Neutrophil (primary cell): ENCODE results near the gene RABL3.

Source experiments
- H3K27ac ChIP-seq: fragments of 200-600 bp; sonication (generic); 2 replicates; pipeline ENCODE4 v1.5.1; 2016; ENCODE audit warnings: mild to moderate bottlenecking, moderate library complexity
- H3K27me3 ChIP-seq: fragments of 200-600 bp; sonication (generic); 2 replicates; pipeline ENCODE4 v1.6.0; 2016; ENCODE audit warnings: mild to moderate bottlenecking
- H3K36me3 ChIP-seq: fragments of 200-600 bp; sonication (generic); 2 replicates; pipeline ENCODE4 v1.5.1; 2017
- H3K4me1 ChIP-seq, 2 experiments: fragments of 200-600 bp in 1 of 2; sonication (generic) in 1 of 2; 1 replicate in 1 of 2; 2 replicates in 1 of 2; pipeline versions ENCODE4 v1.5.1 to v1.6.1; 2013 to 2016; ENCODE audit warnings: low read depth in 1 of 2, low read length in 1 of 2, mild to moderate bottlenecking in 1 of 2, moderate library complexity in 1 of 2; ENCODE audit not compliant: control insufficient read depth in 1 of 2, insufficient read depth in 1 of 2
- H3K4me3 ChIP-seq, 2 experiments: fragments of 200-600 bp in 1 of 2; sonication (generic) in 1 of 2; 1 replicate in 1 of 2; 2 replicates in 1 of 2; pipeline ENCODE4 v1.5.1; 2013 to 2016; ENCODE audit warnings: low read depth in 1 of 2, low read length in 1 of 2, mild to moderate bottlenecking in 1 of 2, moderate library complexity in 1 of 2
- H3K9me3 ChIP-seq: fragments of 200-600 bp; sonication (generic); 2 replicates; pipeline ENCODE4 v1.5.1; 2016
- CTCF ChIP-seq: fragments of 200-600 bp; sonication (generic); IDR thresholded peaks from 2 replicates; pipeline ENCODE4 v1.5.1; 2016; ENCODE audit warnings: antibody characterized with exemption

Gene RABL3

GRCh38 chr3:120682095-120682681 is 60.1 kb downstream of the RABL3 start, which contains the start of gene HGD:
TSS of gene HGD (minus strand) at chr3:120682239. CDS start at chr3:120682111, 128 bp downstream.
- Histone ChIP-seq H3K27me3 (no peaks in the 10 kb centered on the region), H3K4me1 (peaks cover 3 to 9% of the 10 kb centered on the region in 2 experiments), H3K36me3 (no peaks in the 10 kb centered on the region), H3K4me3 (no peak within 1 kb of the TSS), H3K27ac (no peak within 1 kb of the TSS), H3K9me3 (no peaks in the 10 kb centered on the region)
- no peak for TF ChIP-seq CTCF

- H3K27me3 ChIP-seq = no peaks in the 10 kb centered on the region
- no peaks in the 10 kb centered on the region for H3K36me3 ChIP-seq
- H3K27ac ChIP-seq = no peak overlapping the region
- no peaks in the 10 kb centered on the region for H3K9me3 ChIP-seq
- no peak for TF ChIP-seq CTCF
- H3K4me1 ChIP-seq = peaks cover 3 to 9% of the 10 kb centered on the region in 2 experiments
- no peak overlapping the region for H3K4me3 ChIP-seq
Measured at GRCh38 chr3:120681506-120682038, 60.7 kb downstream of the RABL3 start.

GRCh38 chr3:120681018-120681417 is 61.3 kb downstream of the RABL3 start:
- Histone ChIP-seq H3K9me3 (no peaks in the 10 kb centered on the region), H3K27ac (no peak overlapping the region), H3K4me3 (no peak overlapping the region), H3K4me1 (peaks cover 3 to 9% of the 10 kb centered on the region in 2 experiments), H3K27me3 (no peaks in the 10 kb centered on the region), H3K36me3 (no peaks in the 10 kb centered on the region)
- no peak for TF ChIP-seq CTCF

- Histone ChIP-seq H3K27ac (no peak overlapping the region), H3K36me3 (no peaks in the 10 kb centered on the region), H3K27me3 (no peaks in the 10 kb centered on the region), H3K4me3 (no peak overlapping the region), H3K9me3 (no peaks in the 10 kb centered on the region), H3K4me1 (peaks cover 3 to 9% of the 10 kb centered on the region in 2 experiments)
- no peak for TF ChIP-seq CTCF
Measured at GRCh38 chr3:120680193-120680894, 62.0 kb downstream of the RABL3 start.

- Histone ChIP-seq H3K9me3 (no peaks in the 10 kb centered on the region), H3K36me3 (no peaks in the 10 kb centered on the region), H3K4me3 (no peak overlapping the region), H3K4me1 (peaks cover 3 to 9% of the 10 kb centered on the region in 2 experiments), H3K27ac (no peak overlapping the region), H3K27me3 (no peaks in the 10 kb centered on the region)
- TF ChIP-seq CTCF = no peak
Measured at GRCh38 chr3:120678984-120679383, 63.3 kb downstream of the RABL3 start.
